Stimulated activated naive CD8-positive, alpha-beta T cell treated with anti-CD3 and anti-CD28 coated beads, Interleukin-15, Interleukin-2, amounts not matched to agents 100 ng/mL and 50 ng/mL, for 24 hours (primary cell): Measurements from ENCODE around the gene HIF1AN.
"Not testable (repeated sequence)": the region's sequence is repeated elsewhere in the genome, so short reads cannot be mapped to it uniquely, and the experiment has no call there.

Experiments used
- H3K27ac Mint-ChIP-seq: one replicate; pipeline ENCODE4 v1.8.0; 2021; ENCODE audit warnings: mild to moderate bottlenecking, mixed read lengths
- H3K27me3 Mint-ChIP-seq: one replicate; pipeline ENCODE4 v1.8.0; 2021; ENCODE audit warnings: mixed read lengths
- H3K36me3 Mint-ChIP-seq: one replicate; pipeline ENCODE4 v1.8.0; 2021; ENCODE audit warnings: low read depth, mixed read lengths
- H3K4me1 Mint-ChIP-seq: one replicate; pipeline ENCODE4 v1.8.0; 2021; ENCODE audit warnings: low read depth, mixed read lengths
- H3K4me3 Mint-ChIP-seq: one replicate; pipeline ENCODE4 v1.8.0; 2021; ENCODE audit warnings: mild to moderate bottlenecking, mixed read lengths
- H3K9me3 Mint-ChIP-seq: one replicate; pipeline ENCODE4 v1.8.0; 2021; ENCODE audit warnings: mixed read lengths

Gene HIF1AN

GRCh38 chr10:100568912-100569311, 33.2 kb downstream of the HIF1AN start:
- Mint-ChIP-seq H3K4me3 (no peak overlapping the region), H3K4me1 (no peaks in the 10 kb centered on the region), H3K9me3 (no peaks in the 10 kb centered on the region), H3K27me3 (peaks cover 26% of the 10 kb centered on the region), H3K36me3 (no peaks in the 10 kb centered on the region), H3K27ac (no peak overlapping the region)

DNA sequence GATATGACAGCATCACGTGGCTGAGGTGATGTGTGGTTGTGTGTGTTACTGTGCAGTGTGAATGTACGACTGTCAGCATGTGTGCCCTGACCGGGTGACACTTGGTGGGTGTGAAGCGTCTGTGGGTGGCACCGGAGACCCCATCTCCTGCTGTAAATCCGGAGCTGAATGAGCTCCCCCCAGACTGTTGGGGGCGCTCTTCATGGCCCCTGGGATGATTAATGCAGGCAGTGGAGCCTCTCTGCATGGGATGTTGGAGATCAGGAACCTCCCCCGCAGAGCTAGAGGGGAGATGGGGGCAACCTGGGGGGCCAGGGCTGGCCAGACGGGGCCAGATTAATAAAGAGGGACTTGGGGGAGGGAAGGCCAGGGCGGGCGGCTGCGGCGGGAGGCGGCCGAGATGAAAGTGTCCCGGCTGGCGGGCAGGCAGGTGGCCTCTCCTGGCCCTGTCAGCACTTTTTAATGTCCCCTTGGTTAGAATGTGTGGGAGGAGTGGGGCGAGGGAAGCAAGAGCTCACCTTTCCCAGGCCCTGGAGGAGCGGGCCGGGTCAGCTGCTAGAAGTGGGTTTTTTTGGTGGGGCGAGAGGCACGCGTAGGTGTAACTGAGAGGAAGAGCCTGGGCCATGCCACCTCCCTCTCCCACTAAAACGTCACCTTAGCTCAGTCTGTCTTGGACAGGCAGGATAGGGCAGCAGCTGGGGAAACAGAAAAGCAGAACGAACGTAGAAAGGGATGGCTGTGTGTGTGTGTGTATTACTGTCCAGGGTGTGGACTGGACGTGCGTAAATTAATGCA, 34.1 kb downstream of the HIF1AN start:
- Mint-ChIP-seq H3K27ac (no peak overlapping the region), H3K4me1 (no peaks in the 10 kb centered on the region), H3K4me3 (no peak overlapping the region), H3K9me3 (no peaks in the 10 kb centered on the region), H3K36me3 (no peaks in the 10 kb centered on the region), H3K27me3 (peaks cover 21% of the 10 kb centered on the region)

DNA sequence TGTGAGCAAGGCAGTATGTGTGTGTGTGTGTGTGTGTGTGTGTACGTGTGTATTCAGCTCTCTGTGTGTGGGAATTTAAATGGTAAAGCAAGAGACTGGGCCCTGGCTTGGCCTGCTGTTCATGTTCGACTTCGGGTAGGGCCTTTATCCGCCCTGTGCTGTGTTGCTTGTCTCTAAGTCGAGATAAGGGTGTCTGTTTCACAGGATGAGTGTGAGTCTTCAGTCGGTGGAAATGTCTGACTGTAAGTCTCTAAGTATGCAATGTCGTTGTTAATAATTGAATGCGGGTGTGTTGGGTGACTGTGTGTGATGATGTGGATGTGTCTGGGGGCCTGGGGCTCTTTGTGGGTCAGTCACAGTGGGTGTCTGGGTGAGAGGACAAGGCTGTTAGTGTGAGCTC, 34.8 kb downstream of the HIF1AN start:
- no peaks in the 10 kb centered on the region for H3K4me1 Mint-ChIP-seq
- no peak overlapping the region for H3K27ac Mint-ChIP-seq
- no peaks in the 10 kb centered on the region for H3K36me3 Mint-ChIP-seq
- H3K9me3 Mint-ChIP-seq, result no peaks in the 10 kb centered on the region
- no peak overlapping the region for H3K4me3 Mint-ChIP-seq
- peaks cover 17% of the 10 kb centered on the region for H3K27me3 Mint-ChIP-seq

- Mint-ChIP-seq H3K9me3 (no peaks in the 10 kb centered on the region), H3K4me1 (no peaks in the 10 kb centered on the region), H3K36me3 (no peaks in the 10 kb centered on the region), H3K27ac (no peak overlapping the region), H3K4me3 (no peak overlapping the region), H3K27me3 (peaks cover 18% of the 10 kb centered on the region)
Observed at GRCh38 chr10:100571084-100571856, 35.5 kb downstream of the HIF1AN start.

DNA sequence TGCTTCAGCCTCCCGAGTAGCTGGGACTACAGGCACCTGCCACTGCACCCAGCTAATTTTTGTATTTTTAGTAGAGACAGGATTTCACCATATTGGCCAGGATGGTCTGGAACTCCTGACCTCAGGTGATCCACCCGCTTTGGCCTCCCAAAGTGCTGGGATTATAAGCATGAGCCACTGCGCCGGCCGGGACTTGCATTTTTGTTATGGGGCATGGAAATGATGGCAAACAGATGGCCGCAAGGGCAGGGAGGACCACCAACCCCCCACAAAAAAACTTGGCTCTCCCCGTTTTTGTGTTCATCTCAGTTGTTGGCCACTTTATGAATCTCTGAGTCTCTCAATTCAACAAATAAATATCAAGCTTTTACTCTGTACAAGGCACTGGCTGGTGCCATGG, 39.4 kb downstream of the HIF1AN start:
- not testable (repeated sequence) for H3K4me1 Mint-ChIP-seq, H3K4me3 Mint-ChIP-seq, H3K36me3 Mint-ChIP-seq, H3K9me3 Mint-ChIP-seq, H3K27ac Mint-ChIP-seq
- H3K27me3 Mint-ChIP-seq, result peaks cover 30% of the 10 kb centered on the region

DNA sequence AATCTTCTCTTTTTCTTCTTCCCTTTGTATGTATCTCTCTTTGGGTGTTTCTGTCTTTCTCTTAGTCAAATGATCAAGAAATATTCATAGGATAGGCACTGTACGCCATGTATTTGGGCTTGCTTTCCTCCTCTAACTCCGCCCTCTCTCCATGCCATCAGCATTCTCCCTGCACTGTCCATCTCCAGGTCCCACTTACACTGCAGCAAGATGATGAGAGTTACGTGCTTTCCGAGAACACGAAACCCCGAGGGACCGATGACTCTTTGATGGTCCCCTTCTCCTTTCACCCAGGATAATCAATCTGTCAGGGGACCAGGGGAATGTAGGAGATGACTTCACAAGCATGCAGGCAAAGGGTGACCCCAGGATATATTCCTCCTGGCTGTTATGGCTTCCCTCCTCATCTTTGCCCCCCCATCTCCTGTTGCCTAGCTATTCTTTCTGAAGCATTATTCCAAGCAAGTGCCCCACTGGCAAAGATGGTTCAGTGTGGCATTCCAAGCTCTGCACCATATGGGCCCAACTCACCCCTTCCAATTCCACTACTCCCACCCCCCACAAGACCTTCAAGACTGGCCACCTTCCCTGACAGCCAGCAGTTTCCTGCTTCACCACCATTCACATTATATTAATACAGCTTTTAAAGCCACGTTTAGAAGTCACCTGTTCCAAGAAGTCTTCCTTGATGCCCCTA, 40.0 kb downstream of the HIF1AN start:
- no peaks in the 10 kb centered on the region for H3K36me3 Mint-ChIP-seq
- H3K27me3 Mint-ChIP-seq, result peaks cover 30% of the 10 kb centered on the region
- no peak overlapping the region for H3K4me3 Mint-ChIP-seq
- no peak overlapping the region for H3K27ac Mint-ChIP-seq
- no peaks in the 10 kb centered on the region for H3K4me1 Mint-ChIP-seq
- H3K9me3 Mint-ChIP-seq, result no peaks in the 10 kb centered on the region

- Mint-ChIP-seq H3K27ac (no peak overlapping the region), H3K36me3 (no peaks in the 10 kb centered on the region), H3K27me3 (peaks cover 30% of the 10 kb centered on the region), H3K4me1 (no peaks in the 10 kb centered on the region), H3K4me3 (no peak overlapping the region), H3K9me3 (no peaks in the 10 kb centered on the region)
Observed at GRCh38 chr10:100576282-100576635, 40.5 kb downstream of the HIF1AN start.

DNA sequence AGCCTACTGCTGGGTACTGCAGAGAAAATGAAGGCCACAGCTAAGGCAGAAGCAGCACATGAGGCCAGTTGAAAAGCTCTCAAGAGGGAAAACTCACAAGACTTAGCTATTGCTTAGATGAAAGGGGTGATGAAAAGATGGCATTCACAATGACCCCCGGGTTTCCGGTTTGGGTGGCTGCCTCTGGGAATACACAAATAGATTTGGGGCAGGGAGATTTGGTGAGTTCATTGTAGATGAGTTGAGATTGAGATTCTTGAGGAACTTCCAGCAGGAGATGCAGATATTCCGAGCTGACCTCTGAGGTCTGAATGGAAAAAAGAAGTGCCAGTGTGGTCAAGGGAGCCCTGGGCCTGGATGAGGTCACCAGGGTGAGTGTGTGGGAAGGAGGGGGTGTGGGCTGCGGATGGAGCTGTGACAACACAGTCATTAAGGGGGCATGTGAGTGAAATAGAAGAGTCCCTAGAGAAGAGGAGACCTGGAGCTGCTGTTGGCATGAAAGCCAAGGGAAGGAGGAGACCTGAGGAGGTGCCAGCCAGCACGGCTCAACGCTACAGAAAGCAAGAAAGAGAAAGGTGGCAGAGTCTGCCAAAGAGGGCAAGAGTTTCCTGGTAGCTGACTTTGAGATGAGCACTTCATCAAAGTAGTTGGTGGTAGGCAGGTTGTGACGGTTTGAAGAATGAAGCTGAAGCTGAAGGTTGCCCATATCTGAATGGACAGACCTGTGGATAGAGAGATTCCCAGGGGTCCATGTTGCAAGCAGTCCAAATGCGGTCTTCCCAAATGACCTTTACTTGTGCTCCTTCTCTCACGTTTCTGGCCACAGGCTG, 43.7 kb downstream of the HIF1AN start:
- H3K9me3 Mint-ChIP-seq, result no peaks in the 10 kb centered on the region
- H3K36me3 Mint-ChIP-seq, result no peaks in the 10 kb centered on the region
- no peaks in the 10 kb centered on the region for H3K4me1 Mint-ChIP-seq
- peaks cover 27% of the 10 kb centered on the region for H3K27me3 Mint-ChIP-seq
- H3K27ac Mint-ChIP-seq, result no peak overlapping the region
- H3K4me3 Mint-ChIP-seq, result no peak overlapping the region

DNA sequence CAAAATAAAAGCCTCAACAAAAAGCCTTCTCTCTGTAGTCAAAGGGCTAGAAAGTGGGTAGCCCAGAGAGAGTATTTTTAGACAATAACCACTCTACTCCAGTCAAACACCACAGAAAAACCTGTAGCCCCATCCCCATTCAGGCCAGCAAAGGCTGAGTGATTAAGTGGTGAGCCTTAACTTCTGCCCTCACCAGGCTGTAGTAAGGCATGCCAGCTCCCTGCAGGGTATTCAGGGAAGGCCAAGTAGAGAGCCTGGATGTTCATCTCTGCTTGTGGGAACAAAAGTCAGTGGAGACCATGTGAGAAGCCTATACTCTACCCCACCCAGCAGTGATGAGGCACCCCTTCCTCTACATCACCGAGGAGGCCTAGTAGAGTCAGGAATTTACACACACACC, 51.2 kb downstream of the HIF1AN start:
- peaks cover 77% of the 10 kb centered on the region for H3K27me3 Mint-ChIP-seq

DNA sequence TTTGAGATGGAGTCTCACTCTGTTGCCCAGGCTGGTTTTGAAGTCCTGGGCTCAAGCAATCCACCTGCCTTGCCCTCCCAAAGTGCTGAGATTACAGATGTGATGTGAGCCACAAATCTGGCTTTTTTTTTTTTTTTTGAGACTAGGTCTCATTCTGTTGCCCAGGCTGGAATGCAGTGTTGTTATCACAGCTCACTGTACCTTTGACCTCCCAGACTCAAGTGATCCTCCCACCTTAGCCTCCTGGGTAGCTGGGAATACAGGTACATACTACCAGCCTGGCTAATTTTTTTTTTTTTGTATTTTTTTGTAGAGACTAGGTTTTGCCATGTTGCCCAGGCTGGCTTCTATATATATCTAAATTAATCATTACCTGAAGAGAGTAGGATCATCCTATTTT, 62.4 kb downstream of the HIF1AN start:
- peaks cover 30% of the 10 kb centered on the region for H3K27me3 Mint-ChIP-seq
- H3K4me3 Mint-ChIP-seq, result no peak overlapping the region
- no peaks in the 10 kb centered on the region for H3K9me3 Mint-ChIP-seq
- H3K27ac Mint-ChIP-seq, result no peak overlapping the region
- H3K4me1 Mint-ChIP-seq, result no peaks in the 10 kb centered on the region
- no peaks in the 10 kb centered on the region for H3K36me3 Mint-ChIP-seq

More for the DNA sequence above, 51.2 kb downstream of the HIF1AN start:
- no peak overlapping the region for H3K27ac Mint-ChIP-seq
- H3K36me3 Mint-ChIP-seq, result no peaks in the 10 kb centered on the region
- H3K9me3 Mint-ChIP-seq, result peaks cover 5% of the 10 kb centered on the region
- H3K4me3 Mint-ChIP-seq, result no peak overlapping the region
- H3K4me1 Mint-ChIP-seq, result no peaks in the 10 kb centered on the region

- Mint-ChIP-seq H3K27me3 (peaks cover 40% of the 10 kb centered on the region), H3K36me3 (peaks cover 2% of the 10 kb centered on the region), H3K27ac (no peak overlapping the region), H3K4me3 (no peak overlapping the region), H3K9me3 (peaks cover 3% of the 10 kb centered on the region), H3K4me1 (no peaks in the 10 kb centered on the region)
Observed at GRCh38 chr10:100600218-100600617, 64.5 kb downstream of the HIF1AN start.

DNA sequence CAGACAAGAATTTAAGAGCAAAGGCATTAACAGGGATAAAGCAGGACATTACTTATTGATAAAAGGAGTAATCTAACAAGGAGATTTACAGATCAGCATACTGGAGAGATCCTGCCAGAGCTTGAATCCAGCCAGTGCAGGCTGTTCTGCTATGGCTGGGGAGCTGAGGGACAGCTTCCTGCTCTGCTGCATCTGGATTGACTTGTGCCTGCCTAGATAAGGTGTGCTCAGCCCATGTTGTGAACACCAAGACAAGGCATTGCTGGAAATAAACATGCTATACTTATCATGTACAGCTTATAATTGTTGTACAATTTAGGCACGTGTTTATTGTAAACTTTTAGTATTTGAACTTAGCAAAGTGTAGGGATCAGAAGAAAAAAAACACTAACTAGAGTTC, 71.7 kb downstream of the HIF1AN start:
- peaks cover 55% of the 10 kb centered on the region for H3K27me3 Mint-ChIP-seq
- no peak overlapping the region for H3K4me3 Mint-ChIP-seq
- no peak overlapping the region for H3K27ac Mint-ChIP-seq
- H3K4me1 Mint-ChIP-seq, result no peaks in the 10 kb centered on the region
- peaks cover 4% of the 10 kb centered on the region for H3K36me3 Mint-ChIP-seq
- peaks cover 5% of the 10 kb centered on the region for H3K9me3 Mint-ChIP-seq
